ENCODE measurements around the gene ROS1.

The ROS1 gene

DNA sequence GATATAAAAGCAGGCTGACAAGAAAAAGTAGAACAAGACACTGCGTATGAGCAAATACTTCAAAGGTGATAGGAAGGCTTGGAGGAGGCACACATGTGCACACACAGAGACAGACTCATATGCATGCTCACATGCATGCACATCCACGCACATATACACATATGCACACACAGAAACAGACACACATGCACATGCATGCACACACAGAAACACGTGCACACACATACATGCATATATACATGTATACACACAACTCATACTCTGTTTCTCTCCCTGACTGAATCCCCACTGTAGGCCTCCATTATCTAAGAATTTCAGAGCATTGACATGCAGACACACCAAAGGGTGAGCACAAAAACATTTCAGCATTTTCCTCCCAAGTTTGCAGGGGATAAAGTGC is 116.7 kb downstream of the ROS1 start:
- DNase-seq (ENCODE audit: low spot score): no peak

DNA sequence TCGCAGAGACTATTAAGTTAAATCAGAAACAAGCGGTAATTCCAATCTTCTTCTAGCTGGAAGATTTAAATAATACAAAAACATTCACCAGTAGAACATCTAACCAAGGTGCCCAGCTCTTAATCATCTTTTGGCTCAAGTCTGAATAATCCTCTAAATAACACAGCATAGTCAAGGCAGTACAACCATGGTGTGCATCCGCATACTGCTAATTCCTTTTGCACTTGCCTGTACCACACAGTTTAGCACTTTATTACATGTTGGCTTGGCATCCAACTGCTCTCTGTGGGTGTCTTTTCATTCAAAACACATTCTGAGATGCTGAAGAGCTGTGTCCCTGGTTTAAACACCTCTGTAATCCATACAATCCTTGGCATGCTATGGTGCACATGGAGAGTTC is 118.1 kb downstream of the ROS1 start:
- no peak for DNase-seq (ENCODE audit: low spot score)

DNA sequence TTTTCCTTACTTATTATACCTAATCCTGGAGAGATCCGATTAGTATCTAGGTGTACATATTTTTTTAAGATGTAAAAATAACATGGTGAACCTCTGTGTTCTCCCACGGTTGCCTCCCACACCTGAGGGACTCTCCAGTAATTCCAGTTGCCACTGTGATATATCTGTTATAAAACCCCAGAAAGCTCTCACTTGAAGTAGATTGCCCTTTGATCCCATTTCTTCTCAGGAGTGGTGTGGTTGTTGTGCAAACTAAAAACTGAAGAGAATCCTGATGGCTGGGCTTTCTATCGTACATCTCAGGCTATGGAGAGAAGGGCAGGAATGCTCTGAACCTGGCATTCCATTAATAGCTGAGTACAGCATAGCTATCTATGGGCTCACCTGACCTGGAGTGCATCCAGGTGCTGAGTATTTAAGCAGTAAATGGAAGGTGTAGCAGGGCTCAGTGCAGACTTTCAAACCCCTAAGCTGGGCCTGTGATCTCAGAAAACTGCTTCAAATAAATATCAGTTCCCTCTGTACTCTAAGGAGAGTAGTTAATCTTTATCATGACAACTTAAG is 119.4 kb downstream of the ROS1 start:
- no peak for DNase-seq (ENCODE audit: low spot score)

DNA sequence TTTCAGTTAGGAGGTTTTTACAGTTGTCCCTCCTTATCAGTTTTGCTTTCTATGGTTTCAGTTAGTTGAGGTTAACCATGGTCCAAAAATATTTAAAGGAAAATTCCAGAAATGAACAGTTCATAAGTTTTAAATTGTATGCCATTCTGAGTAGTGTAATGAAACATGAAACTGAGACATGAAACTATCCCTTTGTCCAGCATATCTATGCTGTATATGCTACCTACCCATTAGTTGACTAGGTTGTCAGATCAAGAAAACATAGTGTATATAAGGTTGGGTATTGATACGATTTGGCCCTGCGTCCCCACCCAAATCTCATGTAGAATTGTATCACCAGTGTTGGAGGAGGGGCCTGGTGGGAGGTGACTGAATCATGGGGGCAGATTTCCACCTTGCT is 121.3 kb downstream of the ROS1 start:
- DNase-seq (ENCODE audit: low spot score): no peak

DNA sequence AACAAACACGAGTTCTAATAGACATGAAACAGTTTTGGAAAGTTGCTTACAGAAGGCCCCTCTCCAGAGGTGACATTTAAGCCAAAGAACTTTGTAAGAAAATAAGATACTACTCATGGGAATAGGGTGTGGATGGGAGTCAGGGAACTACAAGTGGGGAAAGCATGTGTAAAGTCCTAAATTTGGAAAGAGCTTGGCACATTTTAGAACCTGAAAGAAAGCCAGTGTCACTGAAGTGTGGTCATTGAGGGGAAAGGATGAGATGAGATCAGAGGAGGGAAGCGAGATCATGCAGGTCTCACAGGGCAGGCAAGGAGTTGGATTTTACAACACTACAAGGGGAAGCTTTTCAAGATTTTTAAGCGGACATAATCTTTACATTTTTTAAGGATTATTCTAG is 122.4 kb downstream of the ROS1 start:
- no peak for DNase-seq (ENCODE audit: low spot score)

DNA sequence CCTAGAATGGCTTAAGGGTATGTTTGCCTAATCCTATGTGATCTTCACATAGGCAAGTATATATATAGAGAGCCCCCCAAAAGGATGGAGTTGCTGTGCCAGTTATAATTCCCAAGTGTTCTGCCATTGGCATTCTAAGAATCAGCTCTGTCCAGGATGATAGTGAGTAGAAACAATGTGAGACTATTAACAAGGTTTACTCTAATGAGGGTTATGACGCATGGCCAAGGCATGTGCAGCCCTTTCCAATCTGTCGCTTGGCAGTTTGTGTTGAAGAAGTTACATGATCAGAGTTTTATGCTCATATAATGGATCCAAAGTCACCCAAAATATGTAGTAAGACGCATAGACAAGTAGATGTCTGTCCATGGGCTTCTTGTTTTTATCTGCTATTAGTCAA is 126.8 kb downstream of the ROS1 start:
- no peak for DNase-seq (ENCODE audit: low spot score)

DNA sequence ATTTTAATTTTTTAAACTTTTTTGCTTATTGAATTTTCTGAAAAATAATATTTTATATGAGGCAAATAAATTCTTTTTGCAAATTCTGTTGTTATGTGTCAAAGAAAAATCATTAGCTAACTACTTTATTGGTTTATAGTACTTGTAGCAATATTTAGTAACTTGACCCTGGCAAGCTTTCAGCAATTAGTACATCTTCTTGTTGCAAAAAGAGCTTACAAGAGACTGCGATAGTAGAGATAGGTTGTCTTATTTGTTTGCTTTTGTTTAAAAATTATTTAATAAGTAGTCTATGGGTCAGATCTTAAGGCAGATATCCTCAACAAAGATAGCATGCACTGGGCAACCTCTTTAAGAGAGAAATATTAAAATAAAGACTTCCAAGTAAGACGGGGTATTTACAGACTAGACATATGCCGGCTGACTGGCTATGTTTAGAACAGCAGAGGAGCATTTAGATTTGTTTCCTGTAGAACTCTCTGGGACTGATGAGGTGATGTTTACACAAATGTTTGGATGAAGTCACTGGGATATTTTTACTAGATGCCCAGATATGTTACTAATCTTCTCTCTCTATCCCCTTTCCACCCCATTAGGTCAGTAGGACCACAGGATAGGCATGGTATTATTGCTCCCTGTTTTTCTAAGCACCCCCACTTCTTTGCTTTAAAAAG is 135.4 kb downstream of the ROS1 start:
- no peak for DNase-seq (ENCODE audit: low spot score)

DNA sequence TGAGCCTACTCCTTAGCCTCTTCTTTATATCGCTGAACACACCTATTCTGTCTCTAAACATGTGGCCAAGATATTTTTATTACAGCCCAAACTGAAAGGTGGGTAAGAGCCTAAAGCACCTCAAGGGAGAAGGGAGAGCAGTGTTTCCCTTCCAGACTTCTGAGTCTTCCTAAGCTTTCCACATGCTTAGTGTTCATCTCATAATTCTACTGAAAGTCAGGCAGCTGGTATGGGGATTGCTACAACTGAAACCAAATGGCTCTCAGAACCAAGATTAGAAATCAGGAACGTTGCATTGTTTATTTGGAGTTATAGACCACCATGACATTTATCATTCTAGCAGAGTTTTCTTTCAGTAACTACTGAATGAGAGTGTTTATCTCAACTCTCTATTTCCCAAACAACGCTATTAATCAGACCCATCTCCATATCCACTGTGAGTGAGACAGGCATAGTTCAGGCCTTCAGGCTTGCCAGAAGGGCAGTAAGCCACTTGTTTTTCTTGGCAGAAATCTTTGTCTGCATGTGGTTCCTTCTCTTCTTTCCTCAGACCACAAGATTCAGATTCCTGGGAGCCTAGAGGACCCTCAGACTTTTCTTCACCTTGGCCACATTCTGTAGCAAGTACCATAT is 137.5 kb downstream of the ROS1 start:
- DNase-seq (ENCODE audit: low spot score): no peak

DNA sequence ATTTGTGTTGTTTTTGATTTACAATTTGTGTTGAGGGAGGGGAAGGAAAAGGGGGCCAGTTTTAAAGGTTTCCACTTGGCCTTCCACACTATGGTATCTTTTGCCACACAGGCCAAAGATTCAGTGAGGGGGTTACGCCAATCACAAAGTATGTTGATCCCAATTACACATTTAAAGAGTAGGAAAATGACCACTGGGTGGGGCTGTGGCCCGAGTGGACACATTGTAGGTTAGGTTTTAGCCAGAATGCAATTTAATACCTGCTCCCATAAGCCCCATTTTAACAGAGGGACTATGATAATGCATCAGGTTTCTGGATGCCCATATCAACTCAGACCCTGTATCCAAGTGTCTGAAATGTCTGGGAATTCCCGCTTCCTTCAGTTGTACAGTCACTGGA is 144.8 kb downstream of the ROS1 start:
- DNase-seq (ENCODE audit: low spot score): no peak

DNA sequence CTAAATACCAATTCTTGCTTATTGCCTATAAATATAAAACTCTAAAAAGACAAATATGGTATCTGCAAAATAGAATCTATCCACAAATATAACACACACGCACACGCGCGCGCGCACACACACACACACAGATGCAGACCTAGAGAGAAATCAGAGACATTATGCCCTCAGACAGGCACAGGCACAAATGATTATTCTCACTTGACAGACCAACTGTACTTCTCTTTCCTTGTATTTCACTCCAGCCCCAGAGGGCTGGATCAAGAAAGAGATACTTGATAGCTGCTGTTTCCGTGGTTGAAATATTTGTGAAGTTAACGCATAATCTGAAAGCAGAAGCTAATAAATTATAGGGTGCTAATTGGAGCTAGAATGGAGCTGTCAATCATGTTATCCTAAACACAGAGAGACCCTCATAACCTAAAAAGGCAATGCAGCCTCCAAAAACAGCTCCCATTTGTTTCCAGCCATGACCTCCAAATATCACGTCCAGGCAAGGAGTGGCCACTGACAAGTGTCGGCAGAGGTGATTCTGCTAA is 148.9 kb downstream of the ROS1 start:
- no peak for DNase-seq (ENCODE audit: low spot score)

DNA sequence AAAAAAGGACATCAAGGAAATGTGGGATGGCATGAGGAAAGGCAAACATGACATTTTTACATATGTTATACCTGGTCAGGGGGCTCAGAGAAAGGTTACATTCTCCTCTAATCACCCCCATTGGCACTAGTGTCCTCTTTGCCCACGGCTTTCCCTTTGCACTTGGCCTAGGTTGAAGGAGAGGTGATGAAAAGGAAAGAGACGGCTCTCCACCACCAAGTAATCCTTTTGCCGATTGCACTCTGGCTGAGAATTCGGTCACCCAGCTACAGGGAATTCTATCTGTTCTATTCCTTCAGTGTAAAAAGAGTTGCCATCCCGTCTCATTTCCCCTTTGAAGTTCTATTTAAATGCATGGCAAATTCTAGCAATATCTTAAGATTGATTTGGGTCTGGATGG is 150.0 kb downstream of the ROS1 start:
- DNase-seq (ENCODE audit: low spot score): no peak

DNA sequence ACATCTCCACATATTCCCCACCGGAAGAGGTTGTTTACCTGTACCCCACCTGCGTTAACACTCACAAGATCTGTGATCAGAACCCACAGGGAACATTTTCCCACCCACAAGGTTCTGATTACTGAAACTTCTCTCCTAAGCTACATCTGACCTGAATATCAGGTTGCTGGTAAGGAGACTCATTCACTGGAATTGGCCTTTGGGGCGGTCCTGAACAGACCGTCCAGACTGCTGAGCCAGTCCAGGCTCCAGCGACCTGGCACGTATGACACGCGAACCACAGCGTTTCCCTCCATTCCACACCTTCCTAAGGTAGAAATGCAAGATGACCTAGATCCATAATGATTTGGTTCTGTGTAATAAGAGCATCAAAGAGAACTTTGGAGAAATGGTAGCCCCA is 150.5 kb downstream of the ROS1 start:
- no peak for DNase-seq (ENCODE audit: low spot score)

DNA sequence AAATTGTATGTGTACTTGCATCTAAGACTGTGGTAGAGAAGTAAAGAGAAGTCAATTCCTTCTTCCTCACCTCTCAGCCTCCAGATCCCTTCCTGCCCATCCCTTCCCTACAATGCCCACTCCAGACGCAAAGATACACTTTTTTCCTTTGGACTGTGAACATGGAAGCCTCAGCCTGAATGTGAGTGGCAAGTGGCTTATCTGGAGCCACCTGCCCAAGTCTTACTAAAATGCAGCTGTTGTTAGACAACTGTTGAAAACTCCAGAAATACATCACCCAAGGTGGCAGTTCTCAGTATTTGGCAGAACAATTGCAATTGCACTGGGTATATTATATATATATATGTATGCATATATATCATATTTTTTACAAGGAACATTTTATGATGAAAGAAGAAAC is 152.9 kb downstream of the ROS1 start:
- DNase-seq (ENCODE audit: low spot score): no peak

DNA sequence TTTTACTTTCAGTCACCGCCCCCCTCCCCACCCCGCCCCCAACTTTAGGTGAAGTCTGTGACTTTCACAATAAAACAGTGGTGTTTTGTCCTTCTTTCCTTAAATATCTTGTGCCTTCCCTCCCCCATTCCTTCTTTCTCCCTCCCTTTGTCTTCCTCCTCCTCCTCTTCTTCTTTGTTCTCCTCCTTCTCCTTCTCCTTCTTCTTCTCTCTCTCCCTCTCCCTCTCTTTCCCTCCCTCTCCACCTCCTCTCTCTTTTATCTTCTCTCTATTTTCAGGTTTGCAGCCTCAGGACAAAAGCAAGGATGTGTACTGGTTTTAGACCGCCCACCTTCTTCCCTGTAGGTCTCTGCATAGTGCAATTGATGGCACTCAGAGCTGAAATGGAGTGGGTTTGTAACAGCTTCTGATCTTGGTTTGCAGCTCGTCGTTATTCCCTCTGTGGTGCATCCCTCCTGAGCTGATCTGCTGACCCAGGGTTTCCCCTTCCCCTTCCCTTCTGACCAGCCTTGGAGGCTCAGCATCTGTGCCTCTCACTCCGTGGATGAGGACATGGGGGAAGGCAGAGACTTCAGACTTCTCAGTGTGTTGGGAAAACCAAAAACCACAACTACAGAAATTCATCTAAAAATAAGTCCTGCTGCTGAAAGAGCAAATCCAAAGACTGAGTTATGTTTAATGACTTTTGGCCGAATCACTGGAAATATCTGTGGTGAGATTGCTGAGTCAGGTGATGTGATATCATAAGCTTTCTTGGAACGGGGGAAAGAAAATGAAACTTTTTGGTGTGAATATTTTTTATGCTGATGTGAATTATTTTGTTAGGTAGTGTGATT is 153.5 kb downstream of the ROS1 start:
- no peak for DNase-seq (ENCODE audit: low spot score)

DNA sequence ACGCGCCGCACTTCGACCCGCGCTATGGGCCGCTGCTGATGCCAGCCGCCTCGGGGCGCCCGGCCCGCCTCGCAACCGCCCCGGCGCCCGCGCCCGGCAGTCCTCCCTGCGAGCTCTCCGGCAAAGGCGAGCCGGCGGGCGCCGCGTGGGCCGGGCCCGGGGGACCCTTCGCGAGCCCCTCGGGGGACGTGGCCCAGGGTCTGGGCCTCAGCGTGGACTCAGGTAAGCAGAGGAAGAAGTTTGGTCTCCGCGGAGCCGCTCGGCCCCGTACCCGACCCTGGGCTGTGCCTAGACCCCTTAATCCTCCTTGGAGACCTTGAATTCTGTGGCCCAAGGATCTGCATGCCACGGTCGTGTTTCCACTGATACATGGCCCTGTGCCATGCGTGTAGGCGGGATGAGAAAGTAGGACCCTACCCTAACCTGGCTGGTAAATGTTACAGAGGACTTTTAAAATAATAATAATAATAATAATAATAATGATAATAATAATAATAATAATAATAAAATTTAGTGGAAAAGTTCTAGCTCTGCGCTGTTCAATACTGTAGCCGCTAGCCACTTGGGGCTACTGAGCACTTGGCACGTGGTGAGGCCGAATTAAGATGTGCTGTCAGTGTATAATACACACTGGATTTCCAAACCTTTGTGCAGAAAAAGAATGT is 154.8 kb downstream of the ROS1 start:
- DNase-seq (ENCODE audit: low spot score): no peak

DNA sequence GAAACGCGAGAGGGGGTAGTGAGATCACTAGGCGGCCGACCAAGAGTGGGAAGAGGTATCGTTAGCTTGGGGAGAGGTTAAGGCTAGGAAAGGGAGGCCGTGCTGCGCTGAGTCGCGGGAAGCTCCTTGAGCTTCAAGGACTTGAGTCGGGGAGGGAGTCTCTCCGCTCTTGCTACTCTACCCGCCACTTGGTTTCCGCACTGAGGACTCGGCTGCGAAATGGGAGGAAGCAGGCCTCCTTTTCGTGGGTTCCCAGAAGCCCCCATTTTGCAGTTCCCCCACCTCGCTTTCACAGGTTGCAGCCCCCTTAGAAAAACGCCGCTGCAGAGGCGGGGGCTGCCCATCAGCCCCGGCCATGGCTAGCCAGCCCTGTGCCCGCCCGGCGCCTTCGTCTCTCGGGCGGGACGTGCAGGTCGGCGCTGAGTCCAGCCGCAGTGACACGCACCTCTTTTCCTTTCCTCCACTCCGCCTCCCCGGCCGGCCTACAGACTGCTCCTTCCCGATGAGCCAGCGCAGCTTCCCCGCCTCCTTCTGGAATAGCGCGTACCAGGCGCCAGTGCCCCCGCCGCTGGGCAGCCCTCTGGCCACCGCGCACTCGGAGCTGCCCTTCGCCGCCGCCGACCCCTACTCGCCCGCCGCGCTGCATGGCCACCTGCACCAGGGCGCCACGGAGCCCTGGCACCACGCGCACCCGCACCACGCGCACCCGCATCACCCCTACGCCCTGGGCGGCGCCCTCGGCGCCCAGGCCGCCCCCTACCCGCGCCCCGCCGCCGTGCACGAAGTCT is 155.5 kb downstream of the ROS1 start:
- DNase-seq (ENCODE audit: low spot score): no peak

DNA sequence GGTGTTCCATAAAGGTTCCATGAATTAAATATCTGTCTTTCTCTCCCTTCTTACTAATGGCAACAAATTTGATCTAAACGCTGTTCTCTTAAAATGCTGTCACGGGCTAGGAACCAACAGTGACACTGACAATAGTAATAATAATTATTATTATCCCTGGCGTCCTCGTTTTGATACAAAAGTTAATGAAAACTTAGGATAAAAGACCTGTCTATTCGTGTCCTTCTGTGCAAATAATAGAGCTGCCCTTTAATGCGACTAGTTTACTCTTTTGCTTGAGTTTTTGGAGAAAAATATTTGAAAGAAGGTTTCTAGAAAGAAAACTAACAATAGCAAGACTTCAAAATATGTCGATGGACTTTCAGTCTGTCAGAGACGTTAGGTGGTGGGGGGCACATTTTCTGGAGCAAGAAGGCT is 156.1 kb downstream of the ROS1 start:
- DNase-seq (ENCODE audit: low spot score): no peak

DNA sequence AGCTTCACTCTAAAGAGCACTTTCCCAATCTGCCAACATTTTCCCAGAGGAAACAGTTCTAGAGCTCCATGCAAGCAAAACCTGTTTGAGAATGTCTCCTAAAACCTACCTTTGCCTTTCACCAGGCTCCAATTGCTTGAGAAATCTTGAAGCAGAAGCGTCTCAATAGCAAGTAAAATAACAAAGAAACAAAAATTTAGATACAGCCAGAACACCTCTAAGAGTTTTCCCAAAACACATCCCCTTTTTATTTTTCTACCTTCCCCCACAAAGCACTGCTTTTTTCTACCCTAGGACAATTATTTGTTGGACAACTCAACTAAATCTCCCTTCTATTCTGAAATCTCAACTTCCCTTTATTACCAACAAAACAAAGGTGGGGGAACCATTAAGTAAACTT is 156.8 kb downstream of the ROS1 start:
- no peak for DNase-seq (ENCODE audit: low spot score)

DNA sequence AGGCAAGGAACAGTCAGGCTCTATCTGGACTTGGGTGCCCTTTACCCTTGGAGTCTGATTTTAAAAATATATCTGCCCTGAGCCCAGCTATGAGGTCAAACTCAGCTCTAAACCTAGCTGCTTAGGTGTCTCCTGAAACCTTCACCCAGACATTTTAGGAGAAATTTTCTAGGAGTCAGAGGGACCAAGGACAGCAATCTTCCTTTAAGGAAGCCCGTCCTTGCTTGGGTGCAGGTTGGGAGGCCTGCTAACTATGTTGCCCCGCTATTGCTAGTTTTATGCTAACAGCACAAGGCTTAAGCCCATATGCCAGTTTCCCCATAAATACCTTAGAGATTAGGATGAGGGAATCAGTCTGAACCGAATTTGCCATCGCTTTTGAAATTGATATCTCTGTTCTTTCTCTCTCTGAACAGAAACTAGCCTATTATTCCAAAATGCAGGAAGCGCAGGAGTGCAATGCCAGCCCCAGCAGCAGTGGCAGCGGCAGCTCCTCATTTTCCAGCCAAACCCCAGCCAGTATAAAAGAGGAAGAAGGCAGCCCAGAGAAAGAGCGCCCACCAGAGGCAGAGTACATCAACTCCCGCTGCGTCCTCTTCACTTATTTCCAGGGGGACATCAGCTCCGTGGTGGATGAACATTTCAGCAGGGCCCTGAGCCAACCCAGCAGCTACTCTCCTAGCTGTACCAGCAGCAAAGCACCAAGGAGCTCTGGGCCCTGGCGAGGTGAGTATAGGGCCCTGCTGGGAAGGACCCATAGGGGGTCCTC is 157.8 kb downstream of the ROS1 start:
- DNase-seq (ENCODE audit: low spot score): no peak

DNA sequence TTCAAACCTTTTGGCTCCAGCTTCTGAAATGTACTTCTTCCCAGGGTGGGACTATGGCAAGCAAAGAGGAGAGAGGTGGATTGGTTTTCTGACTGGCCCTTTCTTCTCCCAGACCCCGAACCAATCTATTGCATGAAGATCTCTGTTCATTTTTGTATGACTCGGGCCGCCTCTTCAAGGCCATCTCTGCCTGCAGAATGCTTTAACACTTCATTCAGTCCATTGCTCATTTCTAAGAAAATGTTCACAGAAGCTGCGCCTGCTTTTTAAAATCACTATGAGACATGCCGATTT is 158.7 kb downstream of the ROS1 start:
- DNase-seq (ENCODE audit: low spot score): no peak

Data from CD4-positive, alpha-beta T cell treated with Interleukin-6 at 100 ng/mL for 8 hours (primary cell).